ENCODE data around the gene COL23A1. TPM values are rescaled to one million over a fixed set of nuclear protein-coding genes. Genes with fewer than 3 reads are reported as not detected.

The COL23A1 gene
- total and polyA plus RNA-seq, 2 of the 8 experiments (the other 6 are each of a cell fraction or from before 2014, with no cell fraction given), result 3.1 to 4.7 TPM

DNA sequence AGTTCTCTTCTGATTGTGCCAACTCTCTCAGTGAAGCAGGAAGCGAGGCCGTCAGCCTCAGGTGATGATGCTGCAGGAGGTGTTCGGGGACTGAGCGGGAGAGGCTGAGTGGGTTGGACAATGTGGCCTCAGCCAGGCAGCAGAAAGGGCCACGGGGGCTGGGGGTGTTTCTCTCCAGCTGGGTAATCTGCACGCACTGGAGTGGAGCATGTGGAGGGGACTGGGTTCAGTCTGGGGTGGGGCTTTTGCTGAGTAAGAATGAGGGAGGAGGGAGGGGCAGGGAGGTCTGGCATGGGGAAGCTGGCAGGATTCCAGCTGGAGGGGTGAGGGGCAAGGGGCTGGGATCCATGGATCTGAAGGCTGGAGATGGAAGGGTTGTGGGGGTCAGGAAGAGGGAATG is 296.8 kb downstream of the COL23A1 start:
- no peak overlapping the region for H3K4me3 ChIP-seq (ENCODE audit: extremely low read depth in 1 of 4, insufficient read depth in 2 of 4, low read depth in 3 of 4, low read length in 4 of 4)
- H2BK12ac ChIP-seq (ENCODE audit: low read depth, low read length), result no peak overlapping the region
- H2AK5ac ChIP-seq (ENCODE audit: low read depth, low read length), result no peak overlapping the region
- H3K27me3 ChIP-seq (replicated peaks in 1 of 4; ENCODE audit: control insufficient read depth in 3 of 4, extremely low read depth in 1 of 4, insufficient read depth in 3 of 4, low read length in 3 of 4), result no peaks in the 10 kb centered on the region; a peak in 1 of 7 replicates
- ChIA-PET POLR2A (ENCODE audit: partially characterized antibody) (interaction anchor here (1.3 kb wide), 1 partner anchor 9 kb away, joined by 4 read pairs; no protein-coding TSS in a partner anchor), CTCF (ENCODE audit: partially characterized antibody) (interaction anchor here (1.0 to 2.2 kb wide), 2 partner anchors 9 to 15 kb away, joined by 4 to 8 read pairs; no protein-coding TSS in a partner anchor)
- no peaks in the 10 kb centered on the region; a peak in 1 of 4 replicates for H3K9me3 ChIP-seq (ENCODE audit: insufficient read depth in 2 of 2, low read depth in 1 of 2, low read length in 1 of 2)
- no peak overlapping the region for H2BK120ac ChIP-seq (replicated peaks; ENCODE audit: low read depth, low read length)
- no peaks in the 10 kb centered on the region for H3K79me1 ChIP-seq (ENCODE audit: low read depth, low read length)
- H2BK20ac ChIP-seq (ENCODE audit: low read length), result no peak overlapping the region
- DNase-seq (ENCODE audit: low read depth in 1 of 2, low spot score in 2 of 2), result no peak
- H3K23ac ChIP-seq (ENCODE audit: insufficient read length), result no peak overlapping the region
- H3K36me3 ChIP-seq (ENCODE audit: control insufficient read depth in 2 of 4, insufficient read depth in 4 of 4, low read length in 3 of 4), result no peaks in the 10 kb centered on the region
- H3K79me2 ChIP-seq (ENCODE audit: control insufficient read depth in 1 of 2, insufficient read depth in 2 of 2, low read length in 2 of 2), result no peaks in the 10 kb centered on the region
- H3K18ac ChIP-seq (ENCODE audit: extremely low read depth, low read length), result no peak overlapping the region
- no peak overlapping the region for H3K4me2 ChIP-seq (ENCODE audit: insufficient read depth in 1 of 2, low read depth in 2 of 2, low read length in 2 of 2)
- no peak overlapping the region for H4K5ac ChIP-seq (ENCODE audit: insufficient read length, low read depth, low read length)
- H4K91ac ChIP-seq (replicated peaks; ENCODE audit: insufficient read length, low read length), result no peak overlapping the region
- H3K56ac ChIP-seq (replicated peaks; ENCODE audit: insufficient read length, low read depth, low read length), result no peak overlapping the region
- H3K27ac ChIP-seq (ENCODE audit: low read depth, low read length), result no peak overlapping the region
- H2BK5ac ChIP-seq (ENCODE audit: low read depth, low read length), result peak overlapping the region; percentile 32; the same call in 1 of the 2 replicates
- no peaks in the 10 kb centered on the region for H3K23me2 ChIP-seq (ENCODE audit: low read depth, low read length)
- H4K8ac ChIP-seq (ENCODE audit: extremely low read depth, insufficient read depth, low read length), result no peak overlapping the region; the same call in 1 of the 2 replicates
- peak overlapping the region; percentile 47 for H3K4ac ChIP-seq (replicated peaks; ENCODE audit: insufficient read length, low read depth, low read length)
- TF ChIP-seq, protein P1, sequence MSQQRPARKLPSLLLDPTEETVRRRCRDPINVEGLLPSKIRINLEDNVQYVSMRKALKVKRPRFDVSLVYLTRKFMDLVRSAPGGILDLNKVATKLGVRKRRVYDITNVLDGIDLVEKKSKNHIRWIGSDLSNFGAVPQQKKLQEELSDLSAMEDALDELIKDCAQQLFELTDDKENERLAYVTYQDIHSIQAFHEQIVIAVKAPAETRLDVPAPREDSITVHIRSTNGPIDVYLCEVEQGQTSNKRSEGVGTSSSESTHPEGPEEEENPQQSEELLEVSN (IDR thresholded peaks at IDR 0.05), result no peak
- TF ChIP-seq JUN (IDR thresholded peaks at IDR 0.05; ENCODE audit: low read depth, low read length) (no peak), BACH1 (IDR thresholded peaks at IDR 0.05; ENCODE audit: low read length) (no peak), GTF2F1 (IDR thresholded peaks at IDR 0.05; ENCODE audit: borderline replicate concordance, low read depth, low read length) (no peak), YY1 (IDR thresholded peaks at IDR 0.05; ENCODE audit: low read depth, low read length) (no peak), CHD2 (IDR thresholded peaks at IDR 0.05; ENCODE audit: low read length) (no peak), SIX5 (IDR thresholded peaks at IDR 0.05; ENCODE audit: low read depth, low read length) (no peak)
- TF ChIP-seq, protein P2, sequence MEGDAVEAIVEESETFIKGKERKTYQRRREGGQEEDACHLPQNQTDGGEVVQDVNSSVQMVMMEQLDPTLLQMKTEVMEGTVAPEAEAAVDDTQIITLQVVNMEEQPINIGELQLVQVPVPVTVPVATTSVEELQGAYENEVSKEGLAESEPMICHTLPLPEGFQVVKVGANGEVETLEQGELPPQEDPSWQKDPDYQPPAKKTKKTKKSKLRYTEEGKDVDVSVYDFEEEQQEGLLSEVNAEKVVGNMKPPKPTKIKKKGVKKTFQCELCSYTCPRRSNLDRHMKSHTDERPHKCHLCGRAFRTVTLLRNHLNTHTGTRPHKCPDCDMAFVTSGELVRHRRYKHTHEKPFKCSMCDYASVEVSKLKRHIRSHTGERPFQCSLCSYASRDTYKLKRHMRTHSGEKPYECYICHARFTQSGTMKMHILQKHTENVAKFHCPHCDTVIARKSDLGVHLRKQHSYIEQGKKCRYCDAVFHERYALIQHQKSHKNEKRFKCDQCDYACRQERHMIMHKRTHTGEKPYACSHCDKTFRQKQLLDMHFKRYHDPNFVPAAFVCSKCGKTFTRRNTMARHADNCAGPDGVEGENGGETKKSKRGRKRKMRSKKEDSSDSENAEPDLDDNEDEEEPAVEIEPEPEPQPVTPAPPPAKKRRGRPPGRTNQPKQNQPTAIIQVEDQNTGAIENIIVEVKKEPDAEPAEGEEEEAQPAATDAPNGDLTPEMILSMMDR (IDR thresholded peaks at IDR 0.05; ENCODE audit: control extremely low read depth in 1 of 3, insufficient read depth in 1 of 3, low read depth in 1 of 3, low read length in 3 of 3), result no peak
- H3K9ac ChIP-seq (replicated peaks in 1 of 4; ENCODE audit: extremely low read depth in 1 of 4, low read depth in 3 of 4, low read length in 3 of 4), result no peak overlapping the region
- H3K4me1 ChIP-seq (replicated peaks in 1 of 4; ENCODE audit: control insufficient read depth in 3 of 4, insufficient read depth in 4 of 4, low read length in 3 of 4), result peaks cover 0 to 4% (median 0%) of the 10 kb centered on the region in 4 experiments; a peak in 1 of 7 replicates
- peaks cover 0 to 2% of the 10 kb centered on the region in 2 experiments for H4K20me1 ChIP-seq (replicated peaks in 1 of 2; ENCODE audit: control insufficient read depth in 1 of 2, insufficient read depth in 2 of 2, low read length in 2 of 2)
- no peak overlapping the region for H2BK15ac ChIP-seq (ENCODE audit: low read length)
- 83% methylated on average over 6 of the region's 6 CpGs; no CpG with 5 or more reads in 1 of the 2 experiments for WGBS, 2 experiments (ENCODE audit: extremely low coverage in 1 of 2, insufficient coverage in 1 of 2, insufficient read length in 1 of 2, insufficient replicate concordance in 2 of 2, low coverage in 1 of 2, low lambda C conversion rate in 2 of 2, missing lambda C conversion rate in 1 of 2)
- FAIRE-seq, result no peak
- H2AFZ ChIP-seq (ENCODE audit: low read length), result no peak overlapping the region
- H3K14ac ChIP-seq (ENCODE audit: insufficient read length), result no peak overlapping the region

All from H1 (cell line).